ENCODE measurements around the gene IGFBPL1. TPM values are rescaled to one million over a fixed set of nuclear protein-coding genes. Genes with fewer than 3 reads are reported as not detected.

Gene IGFBPL1
- total RNA-seq, 1 donor from 2014 or later: 10.0 TPM

DNA sequence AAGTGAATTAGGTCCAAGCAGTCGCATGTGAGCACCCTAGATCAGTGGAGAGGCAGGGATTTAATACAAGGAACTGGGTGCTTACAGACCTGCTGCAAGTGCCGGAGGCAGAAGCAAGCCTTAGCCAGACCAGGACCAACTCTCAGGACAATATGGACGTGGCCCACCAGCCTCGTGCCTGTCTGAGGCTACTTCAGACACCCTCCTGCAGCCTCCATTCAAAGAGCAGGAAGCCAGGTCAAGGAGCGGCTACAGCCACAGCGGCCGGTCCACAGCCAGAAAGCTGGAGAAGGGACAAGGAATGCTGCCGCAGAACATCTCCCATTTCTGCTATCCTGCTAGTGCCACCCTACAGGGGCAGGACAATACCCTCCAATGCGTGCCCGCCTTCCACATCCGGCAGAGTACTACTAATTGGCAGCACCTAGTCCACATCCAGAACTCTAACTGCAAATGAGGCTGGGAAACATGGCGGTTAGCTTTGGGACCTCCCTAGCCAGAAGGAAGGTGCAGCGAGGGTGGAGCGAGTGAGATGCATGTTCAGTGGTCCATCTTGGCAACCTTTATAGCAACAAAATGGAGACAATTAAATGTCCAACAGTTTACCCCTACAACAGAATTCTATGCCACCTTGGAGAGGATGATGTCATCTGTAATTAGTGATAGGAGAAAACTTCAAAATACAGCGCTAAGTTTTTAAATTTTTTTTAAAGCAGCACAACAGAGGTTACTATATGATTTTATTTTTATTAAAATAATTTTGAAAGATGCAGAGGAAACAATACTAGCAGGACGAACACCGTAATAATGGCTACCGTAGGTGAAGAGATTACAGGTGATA is 32.8 kb downstream of the IGFBPL1 start:
- no peaks in the 10 kb centered on the region for H3K36me3 ChIP-seq (ENCODE audit: control insufficient read depth, insufficient read depth, low read length)
- TF ChIP-seq CTCF (IDR thresholded peaks at IDR 0.05; ENCODE audit: insufficient read depth, low read length, poor library complexity, severe bottlenecking): no peak
- H3K4me3 ChIP-seq (ENCODE audit: low read depth, low read length): no peak overlapping the region
- DNase-seq (ENCODE audit: low read depth): no peak
- H3K27me3 ChIP-seq (ENCODE audit: control insufficient read depth, insufficient read depth, low read length): no peaks in the 10 kb centered on the region

- H3K4me3 ChIP-seq (ENCODE audit: low read depth, low read length): no peak overlapping the region
- TF ChIP-seq CTCF (IDR thresholded peaks at IDR 0.05; ENCODE audit: insufficient read depth, low read length, poor library complexity, severe bottlenecking): no peak
- no peak for DNase-seq (ENCODE audit: low read depth)
- no peaks in the 10 kb centered on the region for H3K36me3 ChIP-seq (ENCODE audit: control insufficient read depth, insufficient read depth, low read length)
- H3K27me3 ChIP-seq (ENCODE audit: control insufficient read depth, insufficient read depth, low read length): no peaks in the 10 kb centered on the region
Measured at GRCh38 chr9:38390851-38391250, 33.4 kb downstream of the IGFBPL1 start.

- Histone ChIP-seq H3K36me3 (ENCODE audit: control insufficient read depth, insufficient read depth, low read length) (no peaks in the 10 kb centered on the region), H3K4me3 (ENCODE audit: low read depth, low read length) (no peak overlapping the region), H3K27me3 (ENCODE audit: control insufficient read depth, insufficient read depth, low read length) (no peaks in the 10 kb centered on the region)
- no peak for DNase-seq (ENCODE audit: low read depth)
- TF ChIP-seq CTCF (IDR thresholded peaks at IDR 0.05; ENCODE audit: insufficient read depth, low read length, poor library complexity, severe bottlenecking): no peak
Measured at GRCh38 chr9:38390442-38390841, 33.8 kb downstream of the IGFBPL1 start.

- H3K4me3 ChIP-seq (ENCODE audit: low read depth, low read length): no peak overlapping the region
- no peak for DNase-seq (ENCODE audit: low read depth)
- no peak for TF ChIP-seq CTCF (IDR thresholded peaks at IDR 0.05; ENCODE audit: insufficient read depth, low read length, poor library complexity, severe bottlenecking)
- no peaks in the 10 kb centered on the region for H3K36me3 ChIP-seq (ENCODE audit: control insufficient read depth, insufficient read depth, low read length)
- H3K27me3 ChIP-seq (ENCODE audit: control insufficient read depth, insufficient read depth, low read length): no peaks in the 10 kb centered on the region
Measured at GRCh38 chr9:38389313-38389712, 34.9 kb downstream of the IGFBPL1 start.

DNA sequence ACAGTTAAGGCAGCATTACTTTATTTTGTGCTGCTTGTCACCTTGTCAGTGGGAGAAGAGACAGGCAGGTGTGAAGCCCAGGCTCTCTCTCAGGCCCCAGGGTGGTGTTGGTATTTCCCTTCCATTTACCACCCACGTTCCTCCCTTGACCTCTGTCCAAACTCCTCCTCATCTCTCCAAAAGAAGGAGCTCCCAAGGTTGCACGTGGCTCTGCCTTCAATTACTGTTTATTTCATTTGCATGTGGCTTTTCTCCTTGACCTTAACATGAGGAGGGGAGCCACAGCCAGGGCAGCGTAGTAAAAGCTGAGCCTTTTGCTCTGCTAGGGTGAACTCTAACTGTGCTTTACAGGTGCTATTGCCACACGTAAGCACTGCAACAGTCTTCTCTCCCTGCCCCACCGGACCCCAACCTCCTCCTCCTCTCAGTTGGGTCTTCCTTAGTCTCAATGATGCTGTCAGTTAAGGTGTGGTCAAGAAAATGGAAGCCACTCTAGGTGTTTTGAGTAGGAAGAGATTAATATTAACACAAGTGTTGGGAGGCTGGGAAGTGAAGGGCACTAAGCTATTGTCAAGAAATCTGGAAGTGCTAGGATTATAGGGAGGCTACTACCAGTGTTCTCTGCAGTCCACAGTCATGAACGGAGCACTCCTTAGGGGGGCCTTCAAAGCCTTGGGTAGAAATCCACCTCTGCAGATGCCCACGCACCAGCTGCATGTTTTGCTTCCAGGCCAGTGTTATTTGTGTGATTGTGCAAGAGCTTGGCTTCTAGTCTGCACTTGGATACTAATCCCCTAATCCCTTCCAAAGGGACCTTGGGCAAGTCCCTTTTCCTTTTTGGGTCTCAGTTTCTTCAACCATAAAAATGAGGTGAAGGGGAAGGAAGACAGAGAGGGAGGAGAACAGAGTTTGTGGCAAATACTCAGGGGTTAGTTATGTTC is 35.7 kb downstream of the IGFBPL1 start:
- Histone ChIP-seq H3K36me3 (ENCODE audit: control insufficient read depth, insufficient read depth, low read length) (no peaks in the 10 kb centered on the region), H3K27me3 (ENCODE audit: control insufficient read depth, insufficient read depth, low read length) (no peaks in the 10 kb centered on the region), H3K4me3 (ENCODE audit: low read depth, low read length) (no peak overlapping the region)
- no peak for DNase-seq (ENCODE audit: low read depth)
- TF ChIP-seq CTCF (IDR thresholded peaks at IDR 0.05; ENCODE audit: insufficient read depth, low read length, poor library complexity, severe bottlenecking): no peak
